D721Med (cell line): ENCODE data around the gene RPS2.
"Not testable (repeated sequence)": the region's sequence is repeated elsewhere in the genome, so short reads cannot be mapped to it uniquely, and the experiment has no call there.

Experiments
- DNase-seq: peaks from one replicate; pipeline ENCODE4 v3.0.0; 2011; ENCODE audit warnings: low spot score; ENCODE audit not compliant: insufficient read length
- FAIRE-seq: peaks from 2 replicates; lab custom pipeline; 2011; peaks lifted over from hg19 to GRCh38; lab: Jason Lieb, UNC
- TF ChIP-seq, protein P1 (sequence below): IDR thresholded peaks from 2 replicates; pipeline ENCODE4 v1.5.1; 2012; ENCODE audit warnings: mild to moderate bottlenecking, control low read depth; ENCODE audit not compliant: insufficient read depth; ENCODE audit errors: missing control alignments

RPS2 gene

DNA sequence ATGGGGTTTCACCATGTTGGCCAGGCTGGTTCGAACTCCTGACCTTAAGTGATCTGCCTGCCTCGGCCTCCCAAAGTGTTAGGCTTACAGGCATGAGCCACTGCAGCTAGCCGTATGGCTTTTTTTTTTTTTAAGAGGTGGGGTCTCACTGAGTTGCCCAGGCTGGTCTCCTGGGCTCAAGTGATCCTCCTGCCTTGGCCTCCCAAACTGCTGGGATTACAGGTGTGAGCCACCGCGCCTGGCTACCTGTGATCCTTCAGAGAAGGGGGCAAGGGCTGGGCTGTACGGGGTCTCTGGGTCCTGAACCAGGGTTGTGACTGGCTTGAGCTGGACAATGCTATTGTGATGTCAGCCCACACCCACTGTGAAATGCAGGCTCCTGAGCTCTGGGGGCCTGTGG is 1.8 kb upstream of the RPS2 start, which contains the start of gene RNF151:
Gene RNF151 (plus strand): TSS at position 397 of the 400 bp plus-strand sequence. CDS start 26 bp downstream, outside the sequence.
- TF ChIP-seq, protein P1, sequence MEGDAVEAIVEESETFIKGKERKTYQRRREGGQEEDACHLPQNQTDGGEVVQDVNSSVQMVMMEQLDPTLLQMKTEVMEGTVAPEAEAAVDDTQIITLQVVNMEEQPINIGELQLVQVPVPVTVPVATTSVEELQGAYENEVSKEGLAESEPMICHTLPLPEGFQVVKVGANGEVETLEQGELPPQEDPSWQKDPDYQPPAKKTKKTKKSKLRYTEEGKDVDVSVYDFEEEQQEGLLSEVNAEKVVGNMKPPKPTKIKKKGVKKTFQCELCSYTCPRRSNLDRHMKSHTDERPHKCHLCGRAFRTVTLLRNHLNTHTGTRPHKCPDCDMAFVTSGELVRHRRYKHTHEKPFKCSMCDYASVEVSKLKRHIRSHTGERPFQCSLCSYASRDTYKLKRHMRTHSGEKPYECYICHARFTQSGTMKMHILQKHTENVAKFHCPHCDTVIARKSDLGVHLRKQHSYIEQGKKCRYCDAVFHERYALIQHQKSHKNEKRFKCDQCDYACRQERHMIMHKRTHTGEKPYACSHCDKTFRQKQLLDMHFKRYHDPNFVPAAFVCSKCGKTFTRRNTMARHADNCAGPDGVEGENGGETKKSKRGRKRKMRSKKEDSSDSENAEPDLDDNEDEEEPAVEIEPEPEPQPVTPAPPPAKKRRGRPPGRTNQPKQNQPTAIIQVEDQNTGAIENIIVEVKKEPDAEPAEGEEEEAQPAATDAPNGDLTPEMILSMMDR = no peak
- FAIRE-seq (no peak), DNase-seq (no peak)

- no peak for FAIRE-seq
- DNase-seq = no peak
- TF ChIP-seq, protein P1 = no peak
These were observed 873 bp upstream of the RPS2 start for GRCh38 chr16:1965396-1966001.

GRCh38 chr16:1963806-1964505 is 670 bp downstream of the RPS2 start:
- TF ChIP-seq, protein P1 = no peak
- DNase-seq = no peak
- no peak for FAIRE-seq

DNA sequence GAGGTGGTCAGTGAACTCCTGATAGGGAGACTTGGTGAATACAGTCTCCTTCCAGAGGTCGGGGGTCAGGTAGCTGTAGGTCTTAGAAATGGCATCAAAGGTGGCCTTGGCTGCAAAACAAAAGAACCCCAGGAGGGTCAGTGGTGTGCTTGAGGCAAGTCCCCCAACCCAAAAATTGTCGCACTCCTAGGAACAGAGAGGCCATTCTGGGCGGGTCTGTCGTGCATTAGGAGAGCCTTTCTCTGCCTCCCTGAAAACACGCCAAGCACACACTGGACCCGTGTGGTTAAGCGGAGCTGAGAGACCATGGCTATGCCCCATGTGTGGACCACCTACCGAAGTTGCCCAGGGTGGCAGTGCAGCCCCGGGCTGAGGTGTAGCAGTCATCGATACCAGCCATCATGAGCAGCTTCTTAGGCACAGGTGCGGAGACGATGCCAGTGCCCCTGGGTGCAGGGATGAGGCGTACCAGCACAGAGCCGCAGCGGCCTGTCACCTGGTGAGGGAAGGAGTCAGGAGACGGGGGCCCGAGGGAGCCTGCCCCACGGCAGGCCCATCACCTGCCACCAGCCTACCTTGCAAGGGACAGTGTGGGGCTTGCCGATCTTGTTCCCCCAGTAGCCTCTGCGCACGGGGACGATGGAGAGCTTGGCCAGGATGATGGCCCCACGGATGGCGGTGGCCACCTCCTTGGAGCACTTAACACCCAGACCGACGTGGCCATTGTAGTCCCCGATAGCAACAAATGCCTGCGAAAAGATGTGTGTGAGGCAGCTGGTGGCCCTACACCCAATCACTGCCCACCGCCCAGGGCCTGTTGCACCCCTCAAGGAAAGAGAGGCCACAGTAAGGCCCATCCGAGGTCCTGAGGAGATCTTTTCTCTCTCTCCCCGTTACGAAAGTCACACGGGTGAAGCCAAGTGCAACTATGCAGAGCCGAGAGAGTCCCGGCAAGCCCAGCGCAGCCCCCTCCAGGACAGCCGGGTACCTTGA is 2.2 kb downstream of the RPS2 start:
- not testable (repeated sequence) for FAIRE-seq, DNase-seq

DNA sequence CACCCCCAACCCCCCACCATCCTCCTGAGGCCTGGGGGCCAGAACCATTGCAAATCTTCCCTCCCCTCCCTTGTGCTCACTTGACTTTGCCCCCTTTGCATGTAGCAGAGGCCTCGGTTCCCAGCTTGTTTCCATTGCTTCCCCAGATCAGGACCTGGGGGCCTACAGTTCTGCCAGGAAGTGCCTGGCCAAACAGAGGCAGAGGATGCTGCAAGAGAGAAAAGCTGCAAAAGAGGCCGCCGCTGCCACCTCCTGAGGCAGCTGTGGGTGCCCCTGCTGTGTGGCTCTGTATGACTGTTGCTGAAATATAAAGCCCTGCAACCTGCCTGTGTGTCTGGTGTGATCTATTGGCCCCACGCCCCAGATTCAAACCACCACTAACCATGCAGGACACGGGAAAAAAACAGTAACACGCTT is 3.0 kb downstream of the RPS2 start:
- DNase-seq = peak; percentile 9
- no peak for FAIRE-seq
- TF ChIP-seq, protein P1 = no peak

DNA sequence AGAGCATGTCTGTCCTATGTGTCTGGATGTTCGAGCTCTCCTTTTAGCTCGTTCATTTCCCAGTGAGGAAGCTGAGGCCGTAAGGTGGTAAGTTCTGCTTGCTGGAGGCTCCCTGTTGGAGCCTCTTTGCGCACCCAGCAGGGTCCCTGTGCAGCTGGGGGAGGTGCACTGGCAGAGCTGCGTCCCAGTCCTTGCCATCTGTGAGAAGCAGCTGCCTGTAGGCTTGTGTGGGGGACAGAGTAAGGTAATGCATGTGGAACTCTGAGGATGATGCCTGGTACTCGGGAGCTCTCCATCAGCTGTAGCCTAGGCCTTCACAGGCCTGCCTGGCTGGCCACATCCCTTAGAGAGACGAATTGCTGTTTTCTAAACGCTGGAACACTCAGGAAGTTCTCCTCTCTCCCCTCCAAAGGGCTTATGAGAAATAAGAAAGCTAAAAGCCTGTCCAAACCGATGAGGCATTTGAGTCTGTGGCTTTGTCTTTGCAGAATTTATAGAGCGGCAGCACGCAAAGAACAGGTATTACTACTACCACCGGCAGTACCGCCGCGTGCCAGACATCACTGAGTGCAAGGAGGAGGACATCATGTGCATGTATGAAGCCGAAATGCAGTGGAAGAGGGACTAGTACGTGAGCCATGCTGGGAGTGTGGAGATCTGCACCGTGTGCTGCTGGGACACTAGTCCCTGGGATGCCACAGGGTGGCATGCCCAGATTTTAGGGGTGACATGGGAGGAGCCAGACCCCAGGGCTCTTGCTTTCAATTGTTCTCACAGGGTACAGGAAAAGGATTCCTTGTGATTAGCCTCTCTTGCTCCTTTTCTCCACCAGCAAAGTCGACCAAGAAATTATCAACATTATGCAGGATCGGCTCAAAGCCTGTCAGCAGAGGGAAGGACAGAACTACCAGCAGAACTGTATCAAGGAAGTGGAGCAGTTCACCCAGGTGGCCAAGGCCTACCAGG is 3.7 kb downstream of the RPS2 start:
- DNase-seq (peak; percentile 18), FAIRE-seq (no peak)
- TF ChIP-seq, protein P1 = no peak
